ENCODE results near the gene TJP3.

TJP3 gene

GRCh38 chr19:3671680-3672574 is 36.3 kb upstream of the TJP3 start:
- DNase-seq (ENCODE audit: low spot score): no peak

- DNase-seq (ENCODE audit: low spot score): no peak
Observed at GRCh38 chr19:3672575-3672948, 35.6 kb upstream of the TJP3 start.

- no peak for DNase-seq (ENCODE audit: low spot score)
Observed at GRCh38 chr19:3672993-3673392, 35.2 kb upstream of the TJP3 start.

GRCh38 chr19:3673506-3674439 is 34.4 kb upstream of the TJP3 start:
- DNase-seq (ENCODE audit: low spot score): no peak

- DNase-seq (ENCODE audit: low spot score): no peak
Observed at GRCh38 chr19:3674784-3675543, 33.2 kb upstream of the TJP3 start.

GRCh38 chr19:3678188-3678587 is 30.0 kb upstream of the TJP3 start:
- no peak for DNase-seq (ENCODE audit: low spot score)

- DNase-seq (ENCODE audit: low spot score): no peak
Observed at GRCh38 chr19:3679138-3679537, 29.0 kb upstream of the TJP3 start.

- no peak for DNase-seq (ENCODE audit: low spot score)
Observed at GRCh38 chr19:3679581-3679980, 28.6 kb upstream of the TJP3 start.

- DNase-seq (ENCODE audit: low spot score): no peak
Observed at GRCh38 chr19:3680939-3681338, 27.2 kb upstream of the TJP3 start.

- no peak for DNase-seq (ENCODE audit: low spot score)
Observed at GRCh38 chr19:3682286-3682685, 25.9 kb upstream of the TJP3 start.

GRCh38 chr19:3682741-3683404 is 25.3 kb upstream of the TJP3 start:
- no peak for DNase-seq (ENCODE audit: low spot score)

GRCh38 chr19:3683405-3684053 is 24.7 kb upstream of the TJP3 start:
- DNase-seq (ENCODE audit: low spot score): peak; percentile 89

GRCh38 chr19:3684054-3684816 is 23.9 kb upstream of the TJP3 start:
- no peak for DNase-seq (ENCODE audit: low spot score)

- no peak for DNase-seq (ENCODE audit: low spot score)
Observed at GRCh38 chr19:3684817-3685410, 23.3 kb upstream of the TJP3 start.

- no peak for DNase-seq (ENCODE audit: low spot score)
Observed at GRCh38 chr19:3687393-3687773, 20.8 kb upstream of the TJP3 start.

- peak; percentile 77 for DNase-seq (ENCODE audit: low spot score)
Observed at GRCh38 chr19:3687774-3688706, 20.1 kb upstream of the TJP3 start.

- DNase-seq (ENCODE audit: low spot score): peak; percentile 6
Observed at GRCh38 chr19:3690551-3691371, 17.4 kb upstream of the TJP3 start.

GRCh38 chr19:3691372-3691716 is 16.8 kb upstream of the TJP3 start:
- peak; percentile 3 for DNase-seq (ENCODE audit: low spot score)

Measured in iPS-NIHi11 (cell line).